GM12864 (cell line): Measurements from ENCODE around the gene USP54.
"Not testable (repeated sequence)": the region's sequence is repeated elsewhere in the genome, so short reads cannot be mapped to it uniquely, and the experiment has no call there.

Experiments used
- DNase-seq: peaks from one replicate; pipeline ENCODE4 v3.0.0-alpha.2; 2011; ENCODE audit warnings: low read depth
- H3K4me3 ChIP-seq: 2 replicates; pipeline ENCODE4 v1.5.1; 2011; ENCODE audit warnings: mild to moderate bottlenecking, low read depth, low read length, control low read depth
- CTCF ChIP-seq: IDR thresholded peaks from 2 replicates; pipeline ENCODE4 v1.5.1; 2011; ENCODE audit warnings: low read depth, mild to moderate bottlenecking, moderate library complexity, low read length, control low read depth, inconsistent platforms; ENCODE audit errors: missing control alignments

The USP54 gene

GRCh38 chr10:73576178-73576889, 14.8 kb downstream of the USP54 start:
- TF ChIP-seq CTCF: no peak
- DNase-seq: no peak
- no peak overlapping the region for H3K4me3 ChIP-seq

GRCh38 chr10:73567025-73567424, 24.1 kb downstream of the USP54 start:
- not testable (repeated sequence) for H3K4me3 ChIP-seq, DNase-seq

- no peak for TF ChIP-seq CTCF
- DNase-seq: no peak
- no peak overlapping the region for H3K4me3 ChIP-seq
These were observed 29.9 kb downstream of the USP54 start for GRCh38 chr10:73561192-73561591.

- DNase-seq: no peak
- no peak overlapping the region for H3K4me3 ChIP-seq
- TF ChIP-seq CTCF: no peak
These were observed 31.6 kb downstream of the USP54 start for GRCh38 chr10:73559590-73559989.

GRCh38 chr10:73556855-73557254, 34.3 kb downstream of the USP54 start:
- no peak overlapping the region for H3K4me3 ChIP-seq
- DNase-seq: no peak
- TF ChIP-seq CTCF: no peak

GRCh38 chr10:73554721-73555120, 36.4 kb downstream of the USP54 start:
- no peak for DNase-seq
- TF ChIP-seq CTCF: no peak
- H3K4me3 ChIP-seq: no peak overlapping the region

- DNase-seq: no peak
- no peak for TF ChIP-seq CTCF
- H3K4me3 ChIP-seq: no peak overlapping the region
These were observed 37.4 kb downstream of the USP54 start for GRCh38 chr10:73553761-73554160.
